Tibial nerve (tissue), 4 donors: ENCODE measurements around the gene PDZD4. TPM values are rescaled to one million over a fixed set of nuclear protein-coding genes. Genes with fewer than 3 reads are reported as not detected.

Source experiments
- DNase-seq, 2 donors: peaks; one replicate each; pipeline ENCODE4 v3.0.0-alpha.2; 2019; ENCODE audit warnings: low spot score in 2 of 2
- H3K27ac ChIP-seq, 4 donors: fragments of 200-600 bp; sonication (generic) in 3 of 4; one replicate each; pipeline ENCODE4 v1.5.1; 2017 to 2019; ENCODE audit warnings: mild to moderate bottlenecking in 1 of 4
- H3K27me3 ChIP-seq, 2 donors: fragments of 200-600 bp; sonication (generic) in 1 of 2; one replicate each; pipeline versions ENCODE4 v1.5.1 to v1.6.0; 2017 to 2019
- H3K36me3 ChIP-seq, 3 donors: fragments of 200-600 bp; sonication (generic); one replicate each; pipeline ENCODE4 v1.5.1; 2018 to 2019
- H3K4me1 ChIP-seq, 4 donors: fragments of 200-600 bp; sonication (generic) in 3 of 4; one replicate each; pipeline ENCODE4 v1.5.1; 2017 to 2019
- H3K4me3 ChIP-seq, 4 donors: fragments of 200-600 bp; sonication (generic) in 3 of 4; one replicate each; pipeline ENCODE4 v1.5.1; 2017 to 2019; ENCODE audit warnings: mild to moderate bottlenecking in 1 of 4, moderate library complexity in 1 of 4
- H3K9me3 ChIP-seq, 4 donors: fragments of 200-600 bp; sonication (generic) in 3 of 4; one replicate each; pipeline ENCODE4 v1.5.1; 2017 to 2019
- CTCF ChIP-seq, 5 experiments: fragments of 200-600 bp in 3 of 5; fragments of 450-650 bp in 2 of 5; sonication (generic) in 3 of 5; IDR thresholded peaks; one replicate each; pipeline ENCODE4 v1.5.1; 2016 to 2019; ENCODE audit warnings: antibody characterized with exemption in 5 of 5, mild to moderate bottlenecking in 3 of 5, moderate library complexity in 2 of 5
- EP300 ChIP-seq, 2 donors: sonication (generic); formaldehyde crosslinking; IDR thresholded peaks; one replicate each; pipeline ENCODE4 v1.6.1; 2017; ENCODE audit warnings: antibody characterized with exemption in 2 of 2, mild to moderate bottlenecking in 1 of 2
- POLR2A ChIP-seq, 2 donors: fragments of 450-650 bp; IDR thresholded peaks; one replicate each; pipeline ENCODE4 v1.6.1; 2017; ENCODE audit warnings: antibody characterized with exemption in 2 of 2, mild to moderate bottlenecking in 2 of 2, moderate library complexity in 2 of 2
- WGBS, 2 donors: methylation state at CpG; one replicate each; pipeline ENCODE4 v1.1.5; 2018; 5-methylcytosine and 5-hydroxymethylcytosine counted together
- total RNA-seq, 4 donors: library from RNA; depleted of rRNA; stranded (reverse); fragments of >200 nt; gene quantifications; one replicate each; pipeline ENCODE4 v1.1.0, GENCODE V29; 2016

Gene PDZD4
- total RNA-seq, 4 donors from 2014 or later: 19.9 to 24.6 (median 21.2) TPM

- Histone ChIP-seq H3K4me3 (no peak overlapping the region), H3K27me3 (peaks cover 0 to 32% of the 10 kb centered on the region in 2 donors), H3K4me1 (no peaks in the 10 kb centered on the region), H3K27ac (no peak overlapping the region), H3K9me3 (no peaks in the 10 kb centered on the region), H3K36me3 (no peaks in the 10 kb centered on the region)
- DNase-seq: no peak
- TF ChIP-seq POLR2A (IDR thresholded peaks at IDR 0.05): no peak
- WGBS, 2 donors: 59 to 68% methylated on average over 8 to 21 of the region's 21 CpGs
These were observed 40.5 kb upstream of the PDZD4 start for GRCh38 chrX:153870791-153871360.

GRCh38 chrX:153870288-153870690 is 39.9 kb upstream of the PDZD4 start:
- no peaks in the 10 kb centered on the region for H3K9me3 ChIP-seq
- H3K4me1 ChIP-seq: no peaks in the 10 kb centered on the region
- no peak overlapping the region for H3K27ac ChIP-seq
- 82 to 93% methylated on average over 3 to 9 of the region's 11 CpGs for WGBS, 2 donors
- TF ChIP-seq CTCF (IDR thresholded peaks at IDR 0.05) (no peak), POLR2A (IDR thresholded peaks at IDR 0.05) (no peak), EP300 (IDR thresholded peaks at IDR 0.05) (no peak)
- DNase-seq: no peak
- peaks cover 0 to 29% of the 10 kb centered on the region in 2 donors for H3K27me3 ChIP-seq
- no peaks in the 10 kb centered on the region for H3K36me3 ChIP-seq
- H3K4me3 ChIP-seq: no peak overlapping the region

- Histone ChIP-seq H3K36me3 (no peaks in the 10 kb centered on the region), H3K27me3 (peaks cover 0 to 32% of the 10 kb centered on the region in 2 donors), H3K4me3 (no peak overlapping the region), H3K4me1 (no peaks in the 10 kb centered on the region), H3K27ac (no peak overlapping the region), H3K9me3 (no peaks in the 10 kb centered on the region)
- no peak for DNase-seq
- TF ChIP-seq POLR2A (IDR thresholded peaks at IDR 0.05) (no peak), CTCF (IDR thresholded peaks at IDR 0.05) (no peak), EP300 (IDR thresholded peaks at IDR 0.05) (no peak)
- 77 to 86% methylated on average over 6 to 27 of the region's 31 CpGs for WGBS, 2 donors
These were observed 39.3 kb upstream of the PDZD4 start for GRCh38 chrX:153869473-153870287.

- TF ChIP-seq EP300 (IDR thresholded peaks at IDR 0.05): no peak
- no peak for TF ChIP-seq POLR2A (IDR thresholded peaks at IDR 0.05)
- no peak for TF ChIP-seq CTCF (IDR thresholded peaks at IDR 0.05)
- H3K36me3 ChIP-seq: no peaks in the 10 kb centered on the region
- H3K27me3 ChIP-seq: peaks cover 0 to 37% of the 10 kb centered on the region in 2 donors
- H3K4me3 ChIP-seq: no peak overlapping the region
- WGBS, 2 donors: 82 to 86% methylated on average over 13 to 20 of the region's 26 CpGs
- H3K9me3 ChIP-seq: no peaks in the 10 kb centered on the region
- no peaks in the 10 kb centered on the region for H3K4me1 ChIP-seq
- no peak for DNase-seq
- no peak overlapping the region for H3K27ac ChIP-seq
These were observed 38.5 kb upstream of the PDZD4 start for GRCh38 chrX:153868576-153869472.

- Histone ChIP-seq H3K4me3 (no peak overlapping the region), H3K36me3 (no peaks in the 10 kb centered on the region), H3K27me3 (peaks cover 0 to 38% of the 10 kb centered on the region in 2 donors), H3K9me3 (no peaks in the 10 kb centered on the region), H3K27ac (no peak overlapping the region), H3K4me1 (no peaks in the 10 kb centered on the region)
- DNase-seq: no peak
- TF ChIP-seq EP300 (IDR thresholded peaks at IDR 0.05) (no peak), POLR2A (IDR thresholded peaks at IDR 0.05) (no peak), CTCF (IDR thresholded peaks at IDR 0.05) (no peak)
- 73 to 84% methylated on average over 2 to 13 of the region's 13 CpGs for WGBS, 2 donors
These were observed 37.3 kb upstream of the PDZD4 start for GRCh38 chrX:153867671-153868070.
